Measurements from ENCODE around the gene HCAR3.

Gene HCAR3

GRCh38 chr12:122672515-122672914 is 44.1 kb downstream of the HCAR3 start:
- DNase-seq (ENCODE audit: low read depth, low spot score) = no peak
- TF ChIP-seq CTCF (IDR thresholded peaks at IDR 0.05; ENCODE audit: low read depth, low read length) = no peak
- in situ Hi-C loops (cut with HindIII; ENCODE audit: low sequenced_read_pairs) = no loop called here
- H3K4me3 ChIP-seq (ENCODE audit: low read depth, low read length) = no peak overlapping the region

GRCh38 chr12:122669397-122670070 is 47.1 kb downstream of the HCAR3 start:
- TF ChIP-seq CTCF (IDR thresholded peaks at IDR 0.05; ENCODE audit: low read depth, low read length) = no peak
- DNase-seq (ENCODE audit: low read depth, low spot score) = peak; percentile 50
- H3K4me3 ChIP-seq (ENCODE audit: low read depth, low read length) = no peak overlapping the region
- in situ Hi-C loops (cut with HindIII; ENCODE audit: low sequenced_read_pairs) = no loop called here

GRCh38 chr12:122668268-122668667 is 48.3 kb downstream of the HCAR3 start:
- no peak overlapping the region for H3K4me3 ChIP-seq (ENCODE audit: low read depth, low read length)
- in situ Hi-C loops (cut with HindIII; ENCODE audit: low sequenced_read_pairs) = no loop called here
- no peak for DNase-seq (ENCODE audit: low read depth, low spot score)
- TF ChIP-seq CTCF (IDR thresholded peaks at IDR 0.05; ENCODE audit: low read depth, low read length) = no peak

GRCh38 chr12:122665759-122666158 is 50.9 kb downstream of the HCAR3 start:
- TF ChIP-seq CTCF (IDR thresholded peaks at IDR 0.05; ENCODE audit: low read depth, low read length) = no peak
- no peak overlapping the region for H3K4me3 ChIP-seq (ENCODE audit: low read depth, low read length)
- in situ Hi-C loops (cut with HindIII; ENCODE audit: low sequenced_read_pairs) = no loop called here
- no peak for DNase-seq (ENCODE audit: low read depth, low spot score)

GRCh38 chr12:122665349-122665748 is 51.3 kb downstream of the HCAR3 start:
- no peak overlapping the region for H3K4me3 ChIP-seq (ENCODE audit: low read depth, low read length)
- DNase-seq (ENCODE audit: low read depth, low spot score) = no peak
- in situ Hi-C loops (cut with HindIII; ENCODE audit: low sequenced_read_pairs) = no loop called here
- no peak for TF ChIP-seq CTCF (IDR thresholded peaks at IDR 0.05; ENCODE audit: low read depth, low read length)

All from astrocyte of the spinal cord (primary cell).